IMR-90 (cell line): ENCODE measurements around the gene SMOC1.

Experiments
- CEBPB ChIP-seq: IDR thresholded peaks from 2 replicates; pipeline ENCODE4 v1.6.1; 2012; ENCODE audit warnings: low read depth, low read length, improper control_type of control experiment
- CHD1 ChIP-seq: IDR thresholded peaks from 2 replicates; pipeline ENCODE4 v1.6.1; 2012; ENCODE audit warnings: low read depth, low read length, improper control_type of control experiment
- CTCF ChIP-seq: conservative IDR thresholded peaks from 2 replicates; pipeline ENCODE4 v1.5.1; 2012; ENCODE audit warnings: mild to moderate bottlenecking, low read depth, low read length, improper control_type of control experiment
- FOS ChIP-seq: fragments of 150-350 bp; IDR thresholded peaks from 2 replicates; pipeline ENCODE4 v1.6.1; 2016; ENCODE audit warnings: low read depth, low read length
- MAFK ChIP-seq: IDR thresholded peaks from 2 replicates; pipeline ENCODE4 v1.6.1; 2012; ENCODE audit warnings: low read depth, low read length, improper control_type of control experiment
- POLR2A ChIP-seq: IDR thresholded peaks from 2 replicates; pipeline ENCODE4 v1.6.1; 2012; ENCODE audit warnings: mild to moderate bottlenecking, low read depth, low read length
- RAD21 ChIP-seq: IDR thresholded peaks from 2 replicates; pipeline ENCODE4 v1.6.1; 2012; ENCODE audit warnings: low read length, improper control_type of control experiment
- RCOR1 ChIP-seq: IDR thresholded peaks from 2 replicates; pipeline ENCODE4 v1.6.1; 2012; ENCODE audit warnings: mild to moderate bottlenecking, low read length, improper control_type of control experiment; ENCODE audit not compliant: insufficient replicate concordance
- USF2 ChIP-seq: fragments of 150-350 bp; IDR thresholded peaks from 2 replicates; pipeline ENCODE4 v1.6.1; 2017; ENCODE audit warnings: mild to moderate bottlenecking, antibody characterized with exemption, low read length, low read depth

DNA sequence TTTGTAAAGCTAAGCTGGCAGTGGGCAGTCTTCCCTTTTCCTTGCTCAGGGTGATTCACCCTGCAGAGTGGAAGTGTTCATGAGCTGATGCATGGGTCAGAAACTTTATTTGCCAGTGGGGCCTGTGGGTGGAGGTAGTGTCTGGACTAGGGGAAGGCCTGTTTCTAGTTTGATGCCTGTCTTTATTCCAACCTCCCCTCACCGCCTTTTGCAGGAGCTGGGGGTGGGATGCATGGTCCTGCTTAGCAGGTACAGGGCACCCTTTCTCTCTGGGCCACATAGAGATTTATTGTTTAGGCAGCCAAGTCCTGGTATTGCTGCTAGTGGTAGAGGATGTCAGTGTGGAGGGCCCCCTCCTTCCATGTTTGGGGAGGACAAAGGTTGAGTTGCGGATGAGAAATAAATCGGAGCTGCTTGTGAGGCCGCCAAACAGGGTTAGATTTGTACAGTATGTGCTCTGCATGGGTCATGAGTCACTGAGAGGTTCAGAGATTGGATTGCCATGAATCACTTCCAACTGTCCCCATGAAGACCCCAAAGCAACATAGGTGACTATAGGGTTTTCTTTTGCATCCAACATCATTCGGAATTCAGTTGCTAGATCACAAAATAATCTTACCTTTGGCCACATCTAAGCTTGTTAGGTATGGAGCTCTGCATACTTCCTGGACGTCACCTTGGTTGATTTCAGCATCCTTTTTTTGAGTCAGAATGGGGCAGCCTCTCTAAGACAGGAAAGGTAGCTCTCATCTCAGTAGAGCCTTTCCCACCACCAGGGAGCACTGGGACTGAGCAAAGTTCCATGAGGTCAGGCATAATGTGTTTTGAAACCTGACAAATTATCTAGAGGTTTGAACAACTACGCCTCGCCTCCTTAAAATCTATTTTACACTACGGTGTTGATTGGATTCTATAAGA, 8.8 kb downstream of the SMOC1 start:
- TF ChIP-seq FOS, result no peak
- TF ChIP-seq CTCF, result no peak
- no peak for TF ChIP-seq CHD1
- no peak for TF ChIP-seq MAFK
- TF ChIP-seq POLR2A, result no peak
- no peak for TF ChIP-seq CEBPB
- peak; percentile 2; the same call in 1 of the 2 replicates for TF ChIP-seq RAD21
- TF ChIP-seq USF2, result 0 out of 2 replicates have a peak, but pooled peaks have one; percentile 30
- TF ChIP-seq RCOR1, result no peak
